Measurements from ENCODE around the gene CDR2.

CDR2 gene

DNA sequence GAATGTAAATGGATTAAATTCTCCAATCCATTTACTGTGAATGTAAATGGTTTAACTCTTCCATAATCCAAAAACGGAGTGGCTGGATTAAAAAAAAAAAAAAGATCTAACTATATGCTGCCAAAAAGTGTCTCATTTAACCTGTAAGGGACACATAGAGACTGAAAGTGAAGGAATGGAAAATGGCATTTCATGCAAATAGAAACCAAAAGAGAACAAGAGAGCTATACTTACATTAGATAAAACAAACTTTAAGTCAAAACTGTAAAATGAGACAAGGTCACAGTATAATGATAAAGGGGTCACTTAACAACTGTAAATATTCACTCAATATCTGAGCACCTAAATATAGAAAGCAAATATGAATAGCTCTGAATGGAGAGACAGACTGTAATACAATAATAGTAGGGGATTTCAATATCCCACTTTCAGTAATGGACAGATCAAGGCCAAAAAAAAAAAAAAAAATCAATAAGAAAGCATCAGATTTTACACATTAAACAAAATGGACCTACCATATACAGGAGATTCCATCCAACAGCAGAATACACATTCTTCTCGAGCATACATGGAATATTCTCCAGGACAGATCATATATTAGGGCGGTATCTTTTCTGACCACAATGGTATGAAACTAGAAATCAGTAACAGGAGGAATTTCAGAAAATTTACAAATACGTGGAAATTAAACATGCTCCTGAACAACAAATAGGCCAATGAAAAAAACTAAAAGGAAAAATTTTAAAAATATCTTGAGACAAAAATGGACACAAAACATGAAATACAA lies 36.4 kb downstream of the CDR2 start:
- Histone ChIP-seq H4K20me1 (ENCODE audit: low read depth, low read length) (no peaks in the 10 kb centered on the region), H3K9ac (ENCODE audit: low read length) (no peak overlapping the region), H3K36me3 (ENCODE audit: low read length) (peaks cover 33% of the 10 kb centered on the region), H3K27ac (ENCODE audit: low read depth, low read length) (no peak overlapping the region), H3K4me3 (ENCODE audit: insufficient read depth, low read length, poor library complexity, severe bottlenecking) (no peak overlapping the region), H3F3A (ENCODE audit: insufficient read depth) (0 out of 2 replicates have a peak, but pooled peaks cover 7% of the 10 kb centered on the region), H3K9me2 (replicated peaks; ENCODE audit: insufficient read depth, low read length) (no peaks in the 10 kb centered on the region), H3K9me3 (ENCODE audit: insufficient read depth, low read length) (peaks cover 11% of the 10 kb centered on the region; the same call in 1 of the 2 replicates), H3K79me2 (ENCODE audit: insufficient read depth, low read length) (no peaks in the 10 kb centered on the region), H2AFZ (ENCODE audit: low read depth, low read length, severe bottlenecking) (no peak overlapping the region), H3K4me2 (ENCODE audit: low read depth, low read length, poor library complexity, severe bottlenecking) (no peak overlapping the region), H3K27me3 (ENCODE audit: low read length) (no peaks in the 10 kb centered on the region)
- TF ChIP-seq, protein P1, sequence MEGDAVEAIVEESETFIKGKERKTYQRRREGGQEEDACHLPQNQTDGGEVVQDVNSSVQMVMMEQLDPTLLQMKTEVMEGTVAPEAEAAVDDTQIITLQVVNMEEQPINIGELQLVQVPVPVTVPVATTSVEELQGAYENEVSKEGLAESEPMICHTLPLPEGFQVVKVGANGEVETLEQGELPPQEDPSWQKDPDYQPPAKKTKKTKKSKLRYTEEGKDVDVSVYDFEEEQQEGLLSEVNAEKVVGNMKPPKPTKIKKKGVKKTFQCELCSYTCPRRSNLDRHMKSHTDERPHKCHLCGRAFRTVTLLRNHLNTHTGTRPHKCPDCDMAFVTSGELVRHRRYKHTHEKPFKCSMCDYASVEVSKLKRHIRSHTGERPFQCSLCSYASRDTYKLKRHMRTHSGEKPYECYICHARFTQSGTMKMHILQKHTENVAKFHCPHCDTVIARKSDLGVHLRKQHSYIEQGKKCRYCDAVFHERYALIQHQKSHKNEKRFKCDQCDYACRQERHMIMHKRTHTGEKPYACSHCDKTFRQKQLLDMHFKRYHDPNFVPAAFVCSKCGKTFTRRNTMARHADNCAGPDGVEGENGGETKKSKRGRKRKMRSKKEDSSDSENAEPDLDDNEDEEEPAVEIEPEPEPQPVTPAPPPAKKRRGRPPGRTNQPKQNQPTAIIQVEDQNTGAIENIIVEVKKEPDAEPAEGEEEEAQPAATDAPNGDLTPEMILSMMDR (IDR thresholded peaks at IDR 0.05; ENCODE audit: insufficient read depth, low read length, poor library complexity, severe bottlenecking): no peak
- TF ChIP-seq EZH2phosphoT487 (conservative IDR thresholded peaks at IDR 0.05; ENCODE audit: low read length): no peak

DNA sequence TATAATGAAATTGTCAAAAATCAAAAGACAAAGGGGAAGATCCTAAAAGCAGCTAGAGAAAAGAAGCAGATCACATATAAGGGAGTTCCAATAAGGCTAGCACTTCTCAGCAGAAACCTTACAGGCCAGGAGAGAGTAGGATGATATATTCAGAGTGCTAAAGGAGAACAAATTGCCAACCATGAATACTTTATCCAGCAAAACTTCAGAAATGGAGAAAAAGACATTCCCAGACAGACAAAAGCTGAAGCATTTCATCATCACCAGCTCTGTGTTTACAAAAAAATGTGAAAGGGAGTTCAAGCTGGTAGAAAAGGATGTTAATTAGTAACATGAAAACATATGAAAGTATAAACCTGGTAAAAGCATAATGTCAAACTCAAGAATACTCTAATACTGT lies 37.4 kb downstream of the CDR2 start:
- H3K79me2 ChIP-seq (ENCODE audit: insufficient read depth, low read length): no peaks in the 10 kb centered on the region
- no peak overlapping the region for H3K9ac ChIP-seq (ENCODE audit: low read length)
- TF ChIP-seq, protein P1 (IDR thresholded peaks at IDR 0.05; ENCODE audit: insufficient read depth, low read length, poor library complexity, severe bottlenecking): no peak
- no peak for TF ChIP-seq EZH2phosphoT487 (conservative IDR thresholded peaks at IDR 0.05; ENCODE audit: low read length)
- H3K4me3 ChIP-seq (ENCODE audit: insufficient read depth, low read length, poor library complexity, severe bottlenecking): no peak overlapping the region
- H3K27me3 ChIP-seq (ENCODE audit: low read length): no peaks in the 10 kb centered on the region
- peaks cover 11% of the 10 kb centered on the region; the same call in 1 of the 2 replicates for H3K9me3 ChIP-seq (ENCODE audit: insufficient read depth, low read length)
- no peak overlapping the region for H2AFZ ChIP-seq (ENCODE audit: low read depth, low read length, severe bottlenecking)
- no peaks in the 10 kb centered on the region for H3K9me2 ChIP-seq (replicated peaks; ENCODE audit: insufficient read depth, low read length)
- H3F3A ChIP-seq (ENCODE audit: insufficient read depth): 0 out of 2 replicates have a peak, but pooled peaks cover 7% of the 10 kb centered on the region
- H3K4me2 ChIP-seq (ENCODE audit: low read depth, low read length, poor library complexity, severe bottlenecking): no peak overlapping the region
- H3K27ac ChIP-seq (ENCODE audit: low read depth, low read length): no peak overlapping the region
- H3K36me3 ChIP-seq (ENCODE audit: low read length): peaks cover 33% of the 10 kb centered on the region
- H4K20me1 ChIP-seq (ENCODE audit: low read depth, low read length): no peaks in the 10 kb centered on the region

DNA sequence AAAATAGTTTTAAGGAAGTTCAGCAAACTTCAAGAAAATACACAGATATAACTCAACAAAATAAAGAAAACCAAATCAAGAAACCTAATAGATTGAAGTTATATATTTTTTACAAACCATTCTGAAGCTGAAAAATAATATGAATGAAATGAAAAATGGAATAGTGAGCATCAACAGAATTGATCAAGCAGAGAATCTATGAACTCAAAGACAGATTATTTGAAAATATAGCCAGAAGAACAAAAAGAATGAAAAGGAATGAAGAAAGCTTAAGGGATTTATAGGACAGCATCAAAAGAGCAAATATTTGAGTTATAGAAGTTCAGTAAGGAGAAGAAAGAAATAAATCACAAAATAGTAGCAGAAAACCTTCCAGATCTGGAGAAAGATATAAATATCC lies 37.8 kb downstream of the CDR2 start:
- Histone ChIP-seq H3K36me3 (ENCODE audit: low read length) (peaks cover 33% of the 10 kb centered on the region), H3K9me3 (ENCODE audit: insufficient read depth, low read length) (peaks cover 11% of the 10 kb centered on the region; the same call in 1 of the 2 replicates)
- no peak for TF ChIP-seq EZH2phosphoT487 (conservative IDR thresholded peaks at IDR 0.05; ENCODE audit: low read length)
- TF ChIP-seq, protein P1 (IDR thresholded peaks at IDR 0.05; ENCODE audit: insufficient read depth, low read length, poor library complexity, severe bottlenecking): no peak

More for the DNA sequence above, 37.8 kb downstream of the CDR2 start:
- Histone ChIP-seq H3K4me3 (ENCODE audit: insufficient read depth, low read length, poor library complexity, severe bottlenecking) (no peak overlapping the region), H3K79me2 (ENCODE audit: insufficient read depth, low read length) (no peaks in the 10 kb centered on the region), H2AFZ (ENCODE audit: low read depth, low read length, severe bottlenecking) (no peak overlapping the region), H3K9me2 (replicated peaks; ENCODE audit: insufficient read depth, low read length) (no peaks in the 10 kb centered on the region), H3K9ac (ENCODE audit: low read length) (no peak overlapping the region), H3F3A (ENCODE audit: insufficient read depth) (0 out of 2 replicates have a peak, but pooled peaks cover 7% of the 10 kb centered on the region), H4K20me1 (ENCODE audit: low read depth, low read length) (no peaks in the 10 kb centered on the region), H3K4me2 (ENCODE audit: low read depth, low read length, poor library complexity, severe bottlenecking) (no peak overlapping the region), H3K27ac (ENCODE audit: low read depth, low read length) (no peak overlapping the region), H3K27me3 (ENCODE audit: low read length) (no peaks in the 10 kb centered on the region)
